ENCODE results near the gene FCN3. TPM values are rescaled to one million over a fixed set of nuclear protein-coding genes. Genes with fewer than 3 reads are reported as not detected.

The FCN3 gene
- not detected for total RNA-seq (2021; fragmentation: NEBNext Ultra II Directional; extraction: Animal tissue kit (Norgen Biotek cat#: 25700))
- long read RNA-seq = 0 reads

DNA sequence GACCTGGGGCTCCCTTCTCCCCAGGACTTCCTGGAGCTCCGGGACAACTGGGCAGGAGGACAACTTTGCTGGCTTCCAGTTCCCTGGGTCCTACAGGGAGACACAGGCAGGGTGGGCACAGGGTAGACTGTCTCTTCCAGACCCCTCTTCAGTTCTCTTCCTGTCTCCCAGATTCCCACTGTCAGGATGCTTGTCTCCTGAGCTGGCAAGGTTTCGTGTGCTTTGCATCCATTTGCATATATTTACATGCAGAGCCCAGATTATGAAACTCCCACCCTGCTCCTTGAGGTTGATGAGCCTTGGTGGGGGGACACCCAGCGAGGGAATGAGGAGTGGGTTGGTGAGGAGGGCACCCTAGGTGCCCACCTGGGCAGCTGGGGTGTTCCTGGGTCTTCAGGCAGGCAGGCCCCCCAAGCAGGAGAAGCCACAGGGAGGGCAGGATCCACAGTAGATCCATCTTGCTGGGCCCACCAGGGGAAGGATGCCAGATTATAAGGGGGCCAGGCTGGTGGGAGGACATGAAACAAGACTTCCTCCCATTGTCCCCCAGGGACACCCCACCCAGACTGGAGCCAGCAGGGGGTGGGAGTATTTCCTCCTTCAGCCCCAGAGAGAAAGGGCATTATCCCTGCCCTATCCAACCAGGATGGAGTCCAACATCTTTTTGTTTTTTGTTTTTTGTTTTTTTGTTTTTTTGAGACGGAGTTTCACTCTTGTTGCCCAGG, at the start of gene FCN3:
TSS of gene FCN3 (minus strand) at position 463 of the 725 bp plus-strand sequence. CDS start at position 457, 6 bp downstream.
- Mint-ChIP-seq H3K4me1 (ENCODE audit: low read depth) (peaks cover 10% of the 10 kb centered on the region), H3K27me3 (ENCODE audit: insufficient read depth) (peaks cover 11% of the 10 kb centered on the region; the same call in 1 of the 2 replicates), H3K4me3 (no peak within 1 kb of the TSS), H3K9me3 (no peaks in the 10 kb centered on the region), H3K36me3 (ENCODE audit: low read depth) (no peaks in the 10 kb centered on the region), H3K27ac (no peak within 1 kb of the TSS)
- DNase-seq = no peak
- TF ChIP-seq, protein P1, sequence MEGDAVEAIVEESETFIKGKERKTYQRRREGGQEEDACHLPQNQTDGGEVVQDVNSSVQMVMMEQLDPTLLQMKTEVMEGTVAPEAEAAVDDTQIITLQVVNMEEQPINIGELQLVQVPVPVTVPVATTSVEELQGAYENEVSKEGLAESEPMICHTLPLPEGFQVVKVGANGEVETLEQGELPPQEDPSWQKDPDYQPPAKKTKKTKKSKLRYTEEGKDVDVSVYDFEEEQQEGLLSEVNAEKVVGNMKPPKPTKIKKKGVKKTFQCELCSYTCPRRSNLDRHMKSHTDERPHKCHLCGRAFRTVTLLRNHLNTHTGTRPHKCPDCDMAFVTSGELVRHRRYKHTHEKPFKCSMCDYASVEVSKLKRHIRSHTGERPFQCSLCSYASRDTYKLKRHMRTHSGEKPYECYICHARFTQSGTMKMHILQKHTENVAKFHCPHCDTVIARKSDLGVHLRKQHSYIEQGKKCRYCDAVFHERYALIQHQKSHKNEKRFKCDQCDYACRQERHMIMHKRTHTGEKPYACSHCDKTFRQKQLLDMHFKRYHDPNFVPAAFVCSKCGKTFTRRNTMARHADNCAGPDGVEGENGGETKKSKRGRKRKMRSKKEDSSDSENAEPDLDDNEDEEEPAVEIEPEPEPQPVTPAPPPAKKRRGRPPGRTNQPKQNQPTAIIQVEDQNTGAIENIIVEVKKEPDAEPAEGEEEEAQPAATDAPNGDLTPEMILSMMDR (IDR thresholded peaks at IDR 0.05) = no peak

DNA sequence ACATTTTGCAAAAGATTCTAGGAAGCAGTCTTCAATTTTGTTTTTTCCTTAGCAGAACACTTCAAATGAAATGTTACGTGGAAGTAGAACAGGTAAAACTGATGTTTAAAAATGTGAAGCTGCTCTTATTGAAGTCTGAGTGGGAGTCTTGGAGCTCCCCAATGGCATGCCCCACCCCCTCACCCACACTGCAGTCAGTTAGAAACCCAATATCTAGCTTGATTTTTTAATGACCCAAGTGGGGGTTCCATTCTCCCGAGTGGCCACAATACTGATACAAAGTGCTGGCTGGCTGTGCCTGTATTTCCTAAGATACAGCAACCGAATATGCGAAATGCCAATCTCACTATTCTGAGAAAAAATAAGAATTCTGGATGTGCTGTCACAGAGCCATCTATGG, 49.1 kb upstream of the FCN3 start:
- no peak overlapping the region for H3K4me3 Mint-ChIP-seq
- TF ChIP-seq, protein P1 (IDR thresholded peaks at IDR 0.05) = no peak
- no peaks in the 10 kb centered on the region; the same call in 1 of the 2 replicates for H3K36me3 Mint-ChIP-seq (ENCODE audit: low read depth)
- no peak overlapping the region for H3K27ac Mint-ChIP-seq
- no peaks in the 10 kb centered on the region for H3K27me3 Mint-ChIP-seq (ENCODE audit: insufficient read depth)
- H3K9me3 Mint-ChIP-seq = no peaks in the 10 kb centered on the region
- no peak for DNase-seq
- peaks cover 25% of the 10 kb centered on the region for H3K4me1 Mint-ChIP-seq (ENCODE audit: low read depth)

DNA sequence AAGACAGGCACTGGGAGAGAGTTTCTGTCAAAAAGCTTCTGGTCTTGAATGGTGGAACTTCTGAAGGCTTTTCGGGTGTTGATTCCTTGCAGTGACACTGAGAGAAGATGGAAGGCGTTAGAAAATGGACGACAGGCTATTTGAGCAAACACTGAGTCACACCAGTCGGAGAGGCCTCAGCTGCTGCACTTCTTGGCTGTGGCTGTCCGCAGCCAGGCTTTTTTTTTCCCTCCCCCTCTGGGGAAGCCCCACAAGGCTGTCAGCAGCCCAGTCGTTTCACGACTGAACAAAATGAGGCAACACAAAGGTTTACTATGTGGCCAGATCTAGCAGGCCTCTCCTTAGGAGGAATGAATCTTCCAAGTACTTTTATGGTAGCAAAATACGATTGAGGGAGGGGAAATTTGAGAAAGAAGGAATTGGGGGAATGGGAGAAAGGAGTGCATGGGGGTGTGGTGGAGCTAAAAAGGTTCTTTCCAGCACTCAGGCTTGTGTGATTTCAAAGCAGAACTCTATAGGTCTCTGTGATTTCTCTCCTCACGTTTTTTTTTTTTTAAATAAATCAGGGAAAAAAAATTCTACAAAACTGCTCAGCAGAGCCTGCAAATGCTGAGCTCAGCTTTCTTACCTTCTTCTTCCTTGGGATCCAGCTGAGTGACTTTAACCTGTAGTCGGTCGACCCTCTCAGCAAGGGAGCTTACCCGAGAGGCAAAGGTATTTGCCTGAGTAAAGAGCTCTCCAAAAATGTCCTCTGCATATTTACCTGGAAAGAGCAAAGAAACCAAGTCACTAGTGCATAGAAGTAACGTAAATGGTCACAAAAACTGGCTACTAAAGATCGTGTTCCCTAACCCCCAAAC, 43.9 kb upstream of the FCN3 start:
- H3K4me3 Mint-ChIP-seq = peak overlapping the region; percentile 72
- H3K27ac Mint-ChIP-seq = peak overlapping the region; percentile 97

DNA sequence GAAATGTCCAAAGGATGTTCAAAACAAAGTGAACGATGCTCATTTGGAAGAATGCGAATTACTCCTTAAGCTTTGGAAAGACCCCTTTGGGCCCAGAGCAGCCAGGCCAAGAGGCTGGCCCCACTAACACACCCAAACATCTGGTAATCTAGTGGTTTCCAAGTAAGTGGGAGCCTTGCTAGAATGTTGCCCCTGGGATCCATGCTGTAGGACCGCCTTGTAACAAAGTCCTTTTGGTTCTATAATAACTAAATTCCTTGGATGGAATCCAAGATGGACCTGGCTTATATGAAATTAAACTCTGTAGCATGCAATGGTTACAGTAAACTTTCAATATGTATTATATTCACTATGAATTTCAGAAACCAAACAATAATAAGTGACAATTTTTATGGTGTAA, 43.1 kb upstream of the FCN3 start:
- Mint-ChIP-seq H3K4me1 (ENCODE audit: low read depth) (peaks cover 34% of the 10 kb centered on the region), H3K27me3 (ENCODE audit: insufficient read depth) (no peaks in the 10 kb centered on the region), H3K27ac (peak overlapping the region; percentile 97), H3K4me3 (no peak overlapping the region; the same call in 1 of the 2 replicates), H3K36me3 (ENCODE audit: low read depth) (peaks cover 41% of the 10 kb centered on the region), H3K9me3 (no peaks in the 10 kb centered on the region)
- TF ChIP-seq, protein P1 (IDR thresholded peaks at IDR 0.05) = no peak
- no peak for DNase-seq

More for the DNA sequence above, 43.9 kb upstream of the FCN3 start:
- H3K36me3 Mint-ChIP-seq (ENCODE audit: low read depth) = peaks cover 33% of the 10 kb centered on the region
- peaks cover 34% of the 10 kb centered on the region for H3K4me1 Mint-ChIP-seq (ENCODE audit: low read depth)
- peak; percentile 87 for DNase-seq
- no peaks in the 10 kb centered on the region for H3K9me3 Mint-ChIP-seq
- H3K27me3 Mint-ChIP-seq (ENCODE audit: insufficient read depth) = no peaks in the 10 kb centered on the region
- TF ChIP-seq, protein P1 (IDR thresholded peaks at IDR 0.05) = no peak

DNA sequence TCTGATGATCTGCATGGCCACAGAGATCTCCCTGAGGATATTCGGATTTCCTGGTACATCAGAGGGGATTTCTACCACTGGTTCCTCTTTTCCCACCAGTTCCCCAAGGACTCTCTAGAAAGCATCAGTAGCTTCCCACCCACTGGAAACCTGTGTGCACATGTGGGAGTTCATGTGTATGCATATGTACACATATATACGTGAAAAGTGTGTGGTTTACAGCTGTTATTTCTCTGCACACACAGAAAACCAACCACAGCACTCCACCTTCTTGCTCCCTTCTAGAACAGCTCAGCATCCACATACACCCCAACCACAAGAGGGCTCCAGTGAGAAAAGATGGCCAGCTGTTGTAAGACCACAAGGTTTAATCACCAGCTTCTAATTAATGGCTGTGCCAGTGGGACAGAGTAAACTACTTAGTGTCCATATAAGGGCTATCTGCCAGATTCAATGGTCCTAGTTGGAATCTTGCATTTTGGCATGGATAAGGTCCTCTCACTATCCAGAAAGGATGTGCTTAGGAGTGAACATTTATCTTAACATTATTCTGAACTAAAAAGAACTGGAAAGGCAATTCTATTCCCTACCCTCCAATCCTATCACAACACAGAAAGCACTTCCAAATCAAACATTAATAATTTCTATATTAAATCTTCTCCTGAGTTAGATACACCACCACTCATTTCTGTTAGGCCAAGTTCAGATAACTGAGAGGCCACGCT, 41.9 kb upstream of the FCN3 start:
- H3K27ac Mint-ChIP-seq = no peak overlapping the region
- peaks cover 41% of the 10 kb centered on the region for H3K36me3 Mint-ChIP-seq (ENCODE audit: low read depth)
- H3K27me3 Mint-ChIP-seq (ENCODE audit: insufficient read depth) = no peaks in the 10 kb centered on the region
- peak; percentile 74 for DNase-seq
- H3K4me1 Mint-ChIP-seq (ENCODE audit: low read depth) = peaks cover 34% of the 10 kb centered on the region
- TF ChIP-seq, protein P1 (IDR thresholded peaks at IDR 0.05) = peak; percentile 86
- no peaks in the 10 kb centered on the region for H3K9me3 Mint-ChIP-seq
- no peak overlapping the region for H3K4me3 Mint-ChIP-seq
